CD4-positive, alpha-beta T cell treated with Interleukin-12 subunit alpha and Interleukin-12 subunit beta, for 1 hour (primary cell): Measurements from ENCODE around the gene UBAC1.
"Not testable (repeated sequence)": the region's sequence is repeated elsewhere in the genome, so short reads cannot be mapped to it uniquely, and the experiment has no call there.

Experiments
- DNase-seq: peaks from one replicate; pipeline ENCODE4 v3.0.0-alpha.2; 2020

Gene UBAC1

DNA sequence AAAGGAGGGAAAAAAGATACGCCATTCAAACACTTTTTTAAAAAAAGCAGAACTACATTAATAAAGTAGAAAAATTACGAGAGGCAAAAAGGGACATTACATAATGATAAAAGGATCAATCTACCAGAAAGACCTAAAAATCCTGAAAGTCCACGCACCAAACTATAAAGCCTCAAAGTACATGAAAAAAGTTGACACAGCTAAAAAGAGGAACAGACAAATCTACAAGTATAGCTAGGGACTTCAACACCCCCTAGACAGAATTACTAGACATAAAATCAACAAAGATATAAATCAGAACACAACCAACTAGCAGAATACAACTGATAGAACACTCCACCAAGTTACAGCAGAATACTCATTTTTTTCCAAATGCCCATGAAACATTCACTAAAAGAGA lies 65.0 kb downstream of the UBAC1 start:
- no peak for DNase-seq

DNA sequence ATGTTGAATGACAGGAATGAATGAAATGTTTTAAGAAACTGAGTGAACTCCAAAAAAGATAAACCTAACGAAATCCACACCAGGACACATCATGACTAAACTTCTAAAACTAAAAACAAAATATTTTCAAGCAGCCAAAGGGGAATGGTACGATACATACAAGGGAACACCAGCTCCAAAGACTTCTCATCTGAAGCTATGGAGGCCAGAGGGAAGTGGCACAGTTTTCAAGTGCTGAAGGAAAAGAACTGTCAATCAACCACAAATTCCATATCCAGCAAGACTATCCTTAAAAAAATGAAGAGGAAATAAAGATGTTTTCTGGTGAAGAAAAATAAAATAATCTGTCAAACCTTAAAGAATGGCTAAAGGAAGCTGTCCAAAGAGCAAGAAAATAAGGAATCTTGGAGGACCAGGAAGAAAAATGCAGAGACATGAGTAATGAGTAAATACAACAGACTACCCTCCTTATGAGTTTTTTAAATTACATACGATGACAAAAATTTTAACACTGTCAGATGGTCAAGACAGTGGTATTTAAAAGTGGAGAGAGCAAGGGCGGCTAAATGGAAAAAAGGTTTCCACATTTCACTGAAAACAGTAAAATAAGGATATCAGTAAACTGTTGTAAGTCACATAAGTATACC lies 65.8 kb downstream of the UBAC1 start:
- no peak for DNase-seq

DNA sequence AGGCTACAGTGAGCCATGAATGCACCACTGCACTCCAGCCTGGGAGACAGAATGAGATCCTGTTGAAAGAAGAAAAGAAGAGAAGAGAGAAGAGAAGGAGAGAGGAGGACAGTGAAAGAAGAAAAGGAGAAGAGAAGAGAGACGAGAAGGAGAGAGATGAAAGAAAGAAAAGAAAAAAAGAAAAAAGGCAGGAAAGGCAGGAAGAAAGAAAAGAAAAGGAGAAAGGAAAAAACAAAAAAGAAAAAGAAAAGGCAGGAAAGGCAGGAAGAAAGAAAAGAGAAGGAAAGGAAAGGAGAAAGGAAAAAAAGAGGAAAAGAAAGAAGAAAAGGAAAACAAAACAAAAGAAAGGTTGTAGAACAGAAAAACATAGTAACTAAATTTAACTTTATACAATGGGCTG lies 68.1 kb downstream of the UBAC1 start:
- no peak for DNase-seq

DNA sequence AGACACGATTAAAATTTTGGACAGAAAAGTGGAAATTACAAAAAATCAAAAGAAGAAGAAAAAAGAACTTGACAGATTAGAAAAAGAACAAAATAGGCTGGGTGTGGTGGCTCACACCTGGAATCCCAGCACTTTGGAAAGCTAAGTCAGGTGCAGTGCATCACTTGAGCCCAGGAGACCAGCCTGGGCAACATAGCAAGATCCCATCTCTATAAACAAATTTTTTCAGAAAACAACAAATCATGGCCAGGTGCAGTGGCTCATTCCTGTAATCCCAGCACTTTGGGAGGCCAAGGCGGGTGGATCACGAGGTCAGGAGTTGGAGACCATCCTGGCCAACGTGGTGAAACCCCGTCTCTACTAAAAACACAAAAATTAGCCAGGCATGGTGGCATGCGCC lies 68.8 kb downstream of the UBAC1 start:
- not testable (repeated sequence) for DNase-seq

DNA sequence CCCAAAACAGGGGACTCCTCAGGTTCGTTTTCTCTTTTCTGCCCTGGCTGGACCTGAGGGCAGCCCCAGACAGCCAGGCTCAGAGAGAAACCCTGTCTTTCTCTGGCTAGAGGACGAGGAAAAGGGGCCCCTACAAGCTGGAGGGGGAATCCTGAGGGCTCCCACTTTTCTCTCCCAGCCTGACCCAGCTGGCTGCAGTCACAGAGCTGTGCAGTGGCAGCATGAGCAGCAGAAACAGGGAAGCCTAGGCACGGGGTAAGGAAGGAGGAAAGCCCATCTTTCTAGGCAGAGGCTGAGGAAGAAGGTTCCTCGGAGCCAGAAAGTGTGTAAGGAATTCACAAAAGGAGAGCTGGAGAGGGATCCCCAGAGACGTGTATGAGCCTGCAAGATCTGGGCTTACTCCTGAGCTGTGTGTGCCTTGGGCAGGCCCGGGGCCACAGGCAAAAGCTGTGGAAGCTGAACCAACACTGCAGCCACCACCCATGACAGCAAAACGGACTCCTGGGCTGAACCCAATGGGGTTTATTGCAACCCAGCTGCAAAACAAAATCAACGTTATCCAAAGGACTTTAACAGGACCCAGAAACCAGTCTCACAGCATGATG lies 70.0 kb downstream of the UBAC1 start:
- DNase-seq = no peak

DNA sequence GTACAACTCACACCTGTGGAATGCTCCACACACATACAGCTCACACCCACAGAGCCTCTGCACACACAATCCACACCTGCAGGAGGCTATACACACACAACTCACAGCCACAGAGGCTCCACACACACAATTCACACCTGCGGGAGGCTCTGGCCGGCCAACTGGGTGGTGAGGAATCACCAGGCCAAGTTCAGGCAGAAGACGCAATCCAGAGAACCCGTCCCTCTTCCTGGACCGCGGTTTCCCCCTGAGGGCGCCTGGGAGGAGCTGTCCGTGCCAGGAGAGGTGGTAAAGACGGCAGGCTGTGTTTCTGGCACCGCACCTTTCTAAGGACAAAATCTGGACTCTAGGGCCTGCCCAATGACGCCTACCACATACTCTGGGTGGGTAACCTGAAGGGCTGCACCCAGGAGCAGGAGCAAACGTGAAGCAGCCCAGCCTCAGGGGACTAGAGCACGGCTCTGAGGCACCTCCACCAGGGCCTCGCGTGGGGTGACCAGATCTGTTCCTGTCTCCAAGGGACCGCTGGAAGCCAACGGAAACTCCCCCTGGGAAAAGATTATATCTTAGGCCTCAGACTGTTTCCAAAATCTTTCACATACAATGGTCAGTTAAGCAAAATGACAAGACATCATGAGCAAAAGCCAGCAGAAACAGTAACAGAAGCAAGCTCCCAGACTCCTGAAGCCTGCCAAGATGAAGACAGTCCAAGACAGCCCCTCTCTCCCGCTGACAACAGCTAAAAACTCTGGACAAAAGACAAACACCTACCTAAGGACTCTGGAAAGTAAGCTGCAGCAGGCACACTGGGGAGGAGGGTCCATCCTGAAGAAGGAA lies 70.8 kb downstream of the UBAC1 start:
- DNase-seq = no peak

DNA sequence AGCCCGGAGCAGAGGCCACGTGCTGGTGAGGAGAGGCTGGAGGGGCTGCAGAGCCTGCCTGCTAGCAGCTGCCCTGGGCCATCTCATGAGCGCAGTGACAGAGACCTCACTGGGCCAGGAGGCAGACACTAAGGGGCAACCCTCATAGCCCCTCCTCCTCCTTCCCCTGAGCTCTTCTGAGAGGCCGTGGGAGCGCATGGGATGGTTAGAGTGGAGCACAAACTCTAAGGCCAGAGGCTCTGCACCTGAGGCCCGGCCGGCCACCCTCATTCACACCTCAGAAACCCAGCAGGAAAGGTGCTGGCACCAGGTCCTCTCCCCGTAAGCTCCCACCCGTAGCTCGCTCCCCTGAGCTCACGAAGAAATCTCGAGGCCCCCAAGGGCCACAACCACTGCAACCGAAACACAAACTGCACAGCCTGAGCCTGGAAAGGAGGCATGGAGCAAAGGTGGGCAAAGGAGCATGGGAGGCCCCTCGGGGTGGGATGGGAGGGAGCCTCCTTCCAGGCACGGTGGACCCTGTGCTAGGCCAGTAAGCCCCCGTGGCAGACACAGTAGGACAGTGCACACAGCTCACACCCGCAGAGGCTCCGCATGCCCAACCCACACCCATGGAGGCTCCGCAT lies 71.5 kb downstream of the UBAC1 start:
- DNase-seq = no peak

DNA sequence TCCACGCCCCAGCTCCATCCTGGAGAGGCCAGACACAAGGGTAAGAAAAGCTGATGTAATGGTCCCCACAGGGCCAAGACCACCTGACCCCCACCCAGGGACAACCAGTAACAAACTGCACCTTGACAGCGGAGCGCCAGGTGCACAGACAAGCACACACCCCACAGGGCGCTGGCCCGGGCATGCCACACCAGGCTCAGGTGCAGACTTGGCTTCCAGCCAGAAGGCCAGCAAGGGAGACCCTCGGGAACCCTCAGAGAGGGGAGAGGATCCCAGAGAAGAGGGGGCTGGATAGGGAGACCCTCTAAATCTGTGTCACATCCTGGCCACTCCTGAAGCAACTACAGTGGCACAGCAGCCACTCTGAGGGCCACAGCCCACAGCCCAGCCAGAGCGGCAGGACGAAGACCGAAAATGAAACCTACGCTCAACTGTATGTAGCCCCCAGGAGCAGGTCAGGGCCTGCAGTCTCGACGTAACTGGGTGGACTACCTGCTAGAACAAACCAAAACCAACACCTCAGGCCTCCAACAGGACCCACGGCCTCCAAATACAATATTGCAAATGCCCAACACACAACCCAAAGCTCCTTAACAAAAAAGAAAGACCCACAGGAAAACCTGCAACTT lies 72.3 kb downstream of the UBAC1 start:
- no peak for DNase-seq

DNA sequence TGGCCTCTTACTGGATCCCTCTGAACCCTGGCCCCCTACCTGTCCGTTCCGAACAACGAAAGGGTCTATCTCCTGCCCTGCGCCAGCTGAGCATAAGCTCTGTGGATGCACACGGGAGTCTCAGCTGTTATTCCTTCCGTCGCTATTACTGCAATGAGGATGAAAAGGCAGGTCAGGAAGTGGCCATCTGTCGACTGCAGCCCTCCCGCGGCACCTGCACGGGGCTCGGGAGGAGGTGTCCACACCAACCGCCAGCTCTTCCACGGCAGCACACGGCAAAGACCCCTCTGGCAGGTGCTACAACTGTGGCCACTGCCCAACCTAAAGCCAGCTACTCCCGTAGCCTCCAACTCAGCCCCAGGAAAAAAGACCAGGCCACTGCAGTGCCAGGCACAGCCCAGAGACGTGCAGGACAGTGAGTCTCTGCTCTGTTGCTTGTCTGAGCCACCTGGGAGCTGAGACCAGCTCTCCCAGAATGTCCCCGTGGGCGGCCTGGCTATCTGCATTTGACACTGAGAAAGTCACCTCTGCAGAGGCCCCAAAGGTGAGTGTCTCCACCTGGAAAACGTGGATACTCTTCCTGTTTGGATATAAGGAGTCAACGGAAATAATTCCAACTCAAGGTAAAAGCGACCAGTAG lies 72.9 kb downstream of the UBAC1 start:
- DNase-seq = no peak

DNA sequence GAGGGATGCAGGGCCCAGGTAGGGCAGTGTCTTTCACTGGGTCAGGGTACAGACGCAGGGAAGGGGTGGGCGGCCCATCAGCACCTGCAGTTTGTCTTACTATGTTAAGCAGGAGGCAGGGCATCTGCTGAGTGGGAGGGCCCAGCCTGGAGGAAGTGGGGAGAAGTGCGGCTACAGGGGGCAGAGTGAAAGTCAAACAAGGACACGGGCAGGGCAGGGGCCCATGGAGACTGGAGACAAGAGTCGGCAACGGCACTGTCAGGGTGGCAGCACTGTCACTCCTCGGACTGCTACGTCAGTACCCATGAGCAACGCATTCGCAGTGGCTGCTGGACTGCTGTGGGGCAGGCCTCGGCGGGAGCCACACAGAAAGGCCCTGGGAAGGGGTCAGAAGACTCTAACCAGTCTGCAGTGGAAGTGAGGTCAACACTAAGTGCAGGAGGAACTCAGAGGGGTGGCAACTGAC lies 73.6 kb downstream of the UBAC1 start:
- DNase-seq = peak; percentile 54

DNA sequence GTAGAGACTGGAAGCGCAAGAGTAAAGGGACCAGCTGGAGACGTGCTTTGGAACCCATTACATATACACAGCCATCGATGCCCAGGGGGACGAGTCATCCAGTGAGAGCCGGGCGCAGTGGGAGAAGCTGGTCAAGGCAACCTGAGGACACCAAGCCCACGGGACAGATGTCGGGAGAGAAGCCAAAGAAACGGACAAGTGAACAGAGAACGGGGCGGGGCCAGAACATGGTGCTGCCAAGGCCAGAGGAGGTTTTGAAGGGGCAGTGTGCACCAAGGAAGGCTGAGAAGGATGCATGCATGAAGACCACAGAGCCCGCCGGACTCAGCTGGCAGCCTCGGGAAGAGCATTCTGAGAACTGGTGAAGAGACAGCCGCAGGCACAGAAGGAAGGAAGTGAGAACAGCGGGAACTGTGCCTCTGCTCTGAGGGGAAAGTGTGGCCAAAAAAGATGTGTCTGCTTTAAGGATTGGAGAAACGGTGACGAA lies 74.1 kb downstream of the UBAC1 start:
- no peak for DNase-seq

DNA sequence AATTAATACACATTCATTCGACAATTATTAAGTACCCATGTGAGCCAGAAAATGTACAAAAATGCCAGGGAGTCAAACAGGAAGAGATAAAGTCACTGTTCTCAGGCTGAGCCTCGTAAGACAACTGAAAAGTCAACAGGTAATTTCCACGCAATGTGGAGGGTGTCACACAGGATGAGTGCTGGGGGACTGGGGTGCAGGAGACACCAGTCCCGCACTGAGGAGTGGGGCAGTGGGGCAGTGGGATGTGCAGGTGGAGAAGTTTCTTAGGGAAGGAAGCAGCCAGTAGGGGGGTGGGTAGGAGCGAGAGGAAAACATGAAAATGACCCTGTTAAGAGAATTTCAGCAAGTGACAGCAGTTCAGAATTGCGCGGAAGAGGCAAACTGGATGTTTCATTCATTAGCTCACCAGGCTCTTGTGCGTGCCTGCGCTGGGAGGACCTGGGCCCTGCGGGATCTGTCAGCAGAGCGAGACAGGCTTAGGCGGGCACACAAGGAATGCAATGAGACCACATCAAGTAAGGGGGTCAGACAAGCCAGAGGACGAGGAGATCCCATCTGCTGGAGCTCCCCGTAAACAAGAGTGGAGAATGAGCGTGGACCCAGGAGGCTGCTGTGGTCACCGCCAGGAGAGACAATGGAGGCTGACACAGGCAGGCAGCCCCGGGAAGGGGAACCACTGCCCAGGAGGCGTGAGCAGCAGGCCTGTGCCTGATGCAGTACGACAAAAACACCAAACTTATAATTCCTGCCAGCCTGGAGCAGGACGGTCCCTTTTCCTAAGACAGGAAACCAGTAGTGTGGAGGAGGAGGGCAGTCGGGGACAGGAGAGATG lies 74.8 kb downstream of the UBAC1 start:
- no peak for DNase-seq

DNA sequence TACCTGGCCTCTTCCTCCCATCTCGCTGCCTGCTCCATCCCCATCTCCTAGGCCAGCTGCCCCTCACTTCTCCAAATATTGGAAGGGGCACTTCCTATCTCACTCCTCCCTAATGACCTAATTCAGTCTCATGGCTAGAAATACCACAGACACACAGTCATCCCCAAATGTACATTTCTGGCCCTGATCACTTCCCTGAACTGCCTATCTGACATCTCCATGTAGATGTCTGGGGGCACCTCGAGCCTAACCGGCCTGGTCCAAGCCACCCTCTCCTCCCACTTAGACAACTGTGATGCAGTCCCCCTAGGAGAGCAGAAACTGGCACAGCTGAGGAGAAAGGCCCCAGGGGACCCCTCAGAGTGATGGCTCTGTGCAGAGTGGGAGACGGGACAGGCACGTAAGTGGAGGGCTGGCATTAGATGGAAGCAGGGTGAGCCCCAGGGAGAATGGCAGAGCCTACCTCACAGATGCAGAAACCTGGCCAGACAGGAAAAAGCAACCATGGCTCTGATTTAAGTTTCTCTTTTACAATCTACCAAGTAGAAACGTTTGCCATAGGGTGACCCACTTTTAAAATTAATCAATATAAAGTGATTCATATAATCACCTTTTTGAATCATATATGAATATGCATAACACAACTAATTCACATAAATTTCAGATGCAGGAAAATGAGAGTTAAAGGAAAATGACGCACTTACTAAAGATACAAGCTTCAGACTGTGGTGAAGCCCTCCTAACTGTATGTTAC lies 75.9 kb downstream of the UBAC1 start:
- DNase-seq = no peak

DNA sequence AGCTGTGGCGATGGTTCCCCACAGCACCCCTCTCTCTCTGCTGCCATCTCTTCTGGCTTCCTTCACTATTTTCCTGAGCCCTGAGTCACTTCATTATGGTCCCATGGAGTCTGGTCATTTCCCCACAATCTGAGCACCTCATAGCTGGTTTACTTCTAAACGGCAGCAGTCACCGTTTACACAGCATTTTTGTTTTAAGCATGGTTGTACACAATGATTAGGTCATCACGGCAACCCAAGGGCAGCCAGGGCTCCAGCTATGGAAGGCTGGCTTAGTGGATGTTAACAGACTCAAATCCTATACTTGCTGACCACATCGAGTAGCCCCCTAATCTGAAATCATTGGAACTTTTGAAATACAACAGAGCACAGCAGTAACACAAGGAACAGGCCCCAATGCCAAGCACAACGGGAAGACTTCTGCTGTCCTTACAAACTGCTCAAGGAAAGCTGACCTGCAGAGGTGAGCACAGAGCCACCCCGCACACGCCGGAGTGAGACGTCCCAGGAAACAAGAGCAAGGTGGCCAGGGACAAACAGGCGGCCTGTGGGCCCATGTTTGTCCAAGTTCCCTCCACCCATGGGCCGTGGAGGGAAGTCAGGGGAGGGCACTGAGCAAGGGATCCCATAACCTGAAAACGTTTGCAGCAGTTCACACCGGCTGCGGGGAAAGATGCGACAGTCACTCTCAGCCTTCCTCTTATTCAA lies 76.7 kb downstream of the UBAC1 start:
- no peak for DNase-seq

DNA sequence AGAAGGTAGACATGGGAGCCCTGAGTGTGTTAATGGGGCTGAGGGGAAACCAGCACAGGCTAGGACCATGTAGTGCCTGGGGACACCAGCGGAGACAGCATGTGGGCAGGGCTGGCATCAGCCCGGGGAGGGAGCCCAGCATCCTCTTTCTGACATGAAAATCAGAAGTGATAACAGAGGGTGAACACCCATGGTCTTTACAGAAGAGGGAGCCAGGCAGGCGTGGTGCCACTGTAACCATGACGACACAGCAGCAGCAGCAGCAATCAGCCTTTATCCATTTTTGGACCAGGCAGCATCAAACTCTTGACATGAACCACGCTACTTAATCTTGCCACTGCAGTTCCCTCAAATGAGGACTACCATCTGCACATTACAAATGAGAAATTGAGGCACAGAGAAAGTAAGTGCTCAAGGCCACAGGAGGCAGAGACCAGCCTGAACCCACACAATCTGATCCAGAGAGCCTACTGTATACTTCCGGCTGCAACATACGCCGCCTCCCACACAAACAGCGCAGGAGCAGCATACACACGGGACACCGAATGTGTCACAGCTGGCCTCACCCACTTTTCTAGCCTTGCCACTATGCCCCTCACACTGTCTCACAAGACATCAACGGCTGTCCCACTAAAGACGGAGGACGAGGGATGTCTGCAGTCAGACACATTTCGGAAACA lies 77.6 kb downstream of the UBAC1 start:
- no peak for DNase-seq
